ENCODE data around the gene STRADA. TPM values are rescaled to one million over a fixed set of nuclear protein-coding genes. Genes with fewer than 3 reads are reported as not detected.

STRADA gene
- polyA plus RNA-seq, 3 donors: 12.5 to 51.9 (median 19.8) TPM

- no peak for DNase-seq
- WGBS (ENCODE audit: insufficient coverage): 81% methylated on average over 3 of the region's 3 CpGs
- Histone ChIP-seq H4K20me1 (ENCODE audit: insufficient read depth, low read length) (peaks cover 59% of the 10 kb centered on the region), H3K9me3 (replicated peaks in 1 of 2; ENCODE audit: control insufficient read depth in 1 of 2, insufficient read depth in 1 of 2, low read length in 2 of 2) (no peaks in the 10 kb centered on the region), H3K4me2 (replicated peaks; ENCODE audit: extremely low read depth, low read length, poor library complexity, severe bottlenecking) (no peak overlapping the region), H2AFZ (ENCODE audit: insufficient read depth, low read depth, low read length, poor library complexity, severe bottlenecking) (no peak overlapping the region), H3K4me1 (ENCODE audit: control insufficient read depth in 1 of 2, insufficient read depth in 2 of 2, low read length in 2 of 2) (peaks cover 21 to 28% of the 10 kb centered on the region in 2 donors), H3K79me2 (ENCODE audit: insufficient read depth, low read length) (peaks cover 43% of the 10 kb centered on the region), H3K36me3 (replicated peaks in 1 of 2; ENCODE audit: control insufficient read depth in 1 of 2, insufficient read depth in 2 of 2, low read length in 2 of 2) (peaks cover 68 to 96% of the 10 kb centered on the region in 2 donors), H3K4me3 (replicated peaks in 1 of 3; ENCODE audit: low read depth in 2 of 3, low read length in 3 of 3) (no peak overlapping the region), H3K27me3 (ENCODE audit: control insufficient read depth in 2 of 2, insufficient read depth in 2 of 2, low read length in 2 of 2) (no peaks in the 10 kb centered on the region), H3K27ac (ENCODE audit: low read depth in 1 of 2, low read length in 2 of 2) (peak overlapping the region in 1 of 2 donors; percentile 9), H3K9ac (ENCODE audit: insufficient read depth, low read length, poor library complexity, severe bottlenecking) (no peak overlapping the region)
- Mint-ChIP-seq H3K9me3 (no peaks in the 10 kb centered on the region), H3K36me3 (peaks cover 76 to 97% of the 10 kb centered on the region in 2 donors), H3K4me3 (no peak overlapping the region), H3K27ac (peak overlapping the region in 4 of 7 donors; percentile 60 to 89 (median 79)), H3K27me3 (ENCODE audit: low read depth in 3 of 3) (peaks cover 0 to 1% (median 0%) of the 10 kb centered on the region in 3 donors), H3K4me1 (peaks cover 29% of the 10 kb centered on the region)
- no peak for TF ChIP-seq CTCF (IDR thresholded peaks at IDR 0.05)
- intact Hi-C loops (cut with micrococcal nuclease): no loop called here
These were observed 81.7 kb downstream of the STRADA start for GRCh38 chr17:63659850-63660249.

DNA sequence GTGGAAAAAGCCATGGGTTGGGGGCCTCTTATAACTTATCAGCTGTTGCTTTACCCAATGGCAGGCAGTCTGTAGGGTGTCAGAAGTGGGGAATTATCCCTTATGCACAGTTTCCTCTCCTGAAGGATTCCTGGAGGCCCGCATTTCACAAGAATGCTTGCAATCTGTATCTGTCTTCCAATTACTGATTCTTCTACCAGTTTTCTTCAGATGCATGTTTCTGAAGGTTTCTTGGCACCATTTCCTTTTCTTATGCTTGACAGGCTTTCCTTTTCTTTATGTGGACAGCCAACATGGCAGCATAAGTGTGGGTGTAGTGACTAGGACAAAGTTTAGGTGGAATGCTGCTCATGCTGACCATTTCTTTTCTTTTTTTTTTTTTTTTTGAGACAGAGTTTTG lies 83.2 kb downstream of the STRADA start:
- Mint-ChIP-seq H3K36me3 (peaks cover 73 to 98% of the 10 kb centered on the region in 2 donors), H3K9me3 (no peaks in the 10 kb centered on the region), H3K4me3 (no peak overlapping the region), H3K4me1 (peaks cover 27% of the 10 kb centered on the region), H3K27me3 (ENCODE audit: low read depth in 3 of 3) (peaks cover 0 to 1% (median 0%) of the 10 kb centered on the region in 3 donors), H3K27ac (no peak overlapping the region)
- no peak overlapping the region for H3K4me2 ChIP-seq (replicated peaks; ENCODE audit: extremely low read depth, low read length, poor library complexity, severe bottlenecking)
- peaks cover 66% of the 10 kb centered on the region for H4K20me1 ChIP-seq (ENCODE audit: insufficient read depth, low read length)
- WGBS (ENCODE audit: insufficient coverage): 100% methylated on average over 1 of the region's 1 CpG
- peaks cover 19 to 24% of the 10 kb centered on the region in 2 donors for H3K4me1 ChIP-seq (ENCODE audit: control insufficient read depth in 1 of 2, insufficient read depth in 2 of 2, low read length in 2 of 2)
- H3K36me3 ChIP-seq (replicated peaks in 1 of 2; ENCODE audit: control insufficient read depth in 1 of 2, insufficient read depth in 2 of 2, low read length in 2 of 2): peaks cover 72 to 95% of the 10 kb centered on the region in 2 donors
- TF ChIP-seq CTCF (IDR thresholded peaks at IDR 0.05): no peak
- no peak overlapping the region for H3K27ac ChIP-seq (ENCODE audit: low read depth in 1 of 2, low read length in 2 of 2)
- no peak overlapping the region for H3K4me3 ChIP-seq (replicated peaks in 1 of 3; ENCODE audit: low read depth in 2 of 3, low read length in 3 of 3)
- DNase-seq: no peak
- H3K9ac ChIP-seq (ENCODE audit: insufficient read depth, low read length, poor library complexity, severe bottlenecking): no peak overlapping the region
- H3K9me3 ChIP-seq (replicated peaks in 1 of 2; ENCODE audit: control insufficient read depth in 1 of 2, insufficient read depth in 1 of 2, low read length in 2 of 2): no peaks in the 10 kb centered on the region
- H3K27me3 ChIP-seq (ENCODE audit: control insufficient read depth in 2 of 2, insufficient read depth in 2 of 2, low read length in 2 of 2): no peaks in the 10 kb centered on the region
- peaks cover 39% of the 10 kb centered on the region for H3K79me2 ChIP-seq (ENCODE audit: insufficient read depth, low read length)
- no peak overlapping the region for H2AFZ ChIP-seq (ENCODE audit: insufficient read depth, low read depth, low read length, poor library complexity, severe bottlenecking)
- intact Hi-C loops (cut with micrococcal nuclease): no loop called here
